ENCODE data around the gene FHIT.

The FHIT gene

GRCh38 chr3:60870396-60870795, 380.9 kb downstream of the FHIT start:
- no peak for DNase-seq (ENCODE audit: low read depth)
- TF ChIP-seq CTCF (conservative IDR thresholded peaks at IDR 0.05; ENCODE audit: low read depth, low read length) = no peak
- H3K4me3 ChIP-seq (ENCODE audit: low read depth, low read length) = no peak overlapping the region

- no peak for DNase-seq (ENCODE audit: low read depth)
These were observed 384.1 kb downstream of the FHIT start for GRCh38 chr3:60867200-60867599.

GRCh38 chr3:60856257-60857046, 394.8 kb downstream of the FHIT start:
- no peak for TF ChIP-seq CTCF (conservative IDR thresholded peaks at IDR 0.05; ENCODE audit: low read depth, low read length)
- DNase-seq (ENCODE audit: low read depth) = no peak

More at GRCh38 chr3:60867200-60867599, 384.1 kb downstream of the FHIT start:
- H3K4me3 ChIP-seq (ENCODE audit: low read depth, low read length) = no peak overlapping the region
- no peak for TF ChIP-seq CTCF (conservative IDR thresholded peaks at IDR 0.05; ENCODE audit: low read depth, low read length)

GRCh38 chr3:60855250-60855649, 396.0 kb downstream of the FHIT start:
- TF ChIP-seq CTCF (conservative IDR thresholded peaks at IDR 0.05; ENCODE audit: low read depth, low read length) = no peak

More at GRCh38 chr3:60856257-60857046, 394.8 kb downstream of the FHIT start:
- H3K4me3 ChIP-seq (ENCODE audit: low read depth, low read length) = no peak overlapping the region

GRCh38 chr3:60854791-60855190, 396.5 kb downstream of the FHIT start:
- no peak for TF ChIP-seq CTCF (conservative IDR thresholded peaks at IDR 0.05; ENCODE audit: low read depth, low read length)
- no peak for DNase-seq (ENCODE audit: low read depth)
- no peak overlapping the region for H3K4me3 ChIP-seq (ENCODE audit: low read depth, low read length)

More at GRCh38 chr3:60855250-60855649, 396.0 kb downstream of the FHIT start:
- DNase-seq (ENCODE audit: low read depth) = no peak
- no peak overlapping the region for H3K4me3 ChIP-seq (ENCODE audit: low read depth, low read length)

GRCh38 chr3:60847791-60848190, 403.5 kb downstream of the FHIT start:
- no peak for DNase-seq (ENCODE audit: low read depth)
- H3K4me3 ChIP-seq (ENCODE audit: low read depth, low read length) = no peak overlapping the region
- no peak for TF ChIP-seq CTCF (conservative IDR thresholded peaks at IDR 0.05; ENCODE audit: low read depth, low read length)

- TF ChIP-seq CTCF (conservative IDR thresholded peaks at IDR 0.05; ENCODE audit: low read depth, low read length) = no peak
- no peak for DNase-seq (ENCODE audit: low read depth)
- H3K4me3 ChIP-seq (ENCODE audit: low read depth, low read length) = no peak overlapping the region
These were observed 407.0 kb downstream of the FHIT start for GRCh38 chr3:60844256-60844655.
